Pancreas (tissue), 10 donors: ENCODE data around the gene HRH1. TPM values are rescaled to one million over a fixed set of nuclear protein-coding genes. Genes with fewer than 3 reads are reported as not detected.

Experiments used
- ATAC-seq, 4 donors: fragments of 200-7000 bp; cut with Tn5 transposase; one replicate each; pipeline versions ENCODE4 v1.8.0 to v1.9.1; 2020; ENCODE audit warnings: mild to moderate bottlenecking in 4 of 4, moderate library complexity in 4 of 4
- DNase-seq, 6 donors: peaks; one replicate each; pipeline ENCODE4 v3.0.0-alpha.2; 2020
- FAIRE-seq: peaks from 2 replicates; lab custom pipeline; 2012; peaks lifted over from hg19 to GRCh38; lab: Jason Lieb, UNC
- H3K27ac ChIP-seq, 4 donors: fragments of 200-600 bp; sonication (generic); 1 replicate in 3 of 4; 2 replicates in 1 of 4; pipeline versions ENCODE4 v1.5.0 to v1.8.0; 2020
- H3K27me3 ChIP-seq, 4 donors: fragments of 200-600 bp; one replicate each; pipeline ENCODE4 v1.8.0; 2021
- H3K36me3 ChIP-seq, 3 donors: fragments of 200-600 bp; sonication (generic) in 1 of 3; one replicate each; pipeline versions ENCODE4 v1.5.0 to v1.8.0; 2020 to 2021
- H3K4me1 ChIP-seq, 3 donors: fragments of 200-600 bp; one replicate each; pipeline ENCODE4 v1.8.0; 2021
- H3K4me3 ChIP-seq, 4 donors: fragments of 200-600 bp; sonication (generic) in 2 of 4; one replicate each; pipeline versions ENCODE4 v1.5.0 to v1.8.0; 2020 to 2021
- H3K9me3 ChIP-seq, 4 donors: fragments of 200-600 bp; one replicate each; pipeline ENCODE4 v1.8.0; 2021
- CTCF ChIP-seq, 4 donors: fragments of 200-600 bp; sonication (generic) in 3 of 4; IDR thresholded peaks; one replicate each; pipeline versions ENCODE4 v1.5.0 to v1.8.0; 2021; ENCODE audit warnings: antibody characterized with exemption in 4 of 4
- WGBS, 2 donors: extraction: QIAGEN DNeasy Blood & Tissue Kit; methylation state at CpG; one replicate each; pipeline ENCODE4 v1.1.7; 2013; 5-methylcytosine and 5-hydroxymethylcytosine counted together
- intact Hi-C, 3 donors: fragments of 100-400 bp; cut with DNase I; formaldehyde crosslinking; loops; one replicate each; pipeline versions ENCODE4 v1.11.1 to v1.14.2; 2022
- polyA plus RNA-seq, 2 donors: library from polyadenylated mRNA; stranded (reverse); fragments of 200-250 nt; gene quantifications; one replicate each; pipeline ENCODE4 v1.2.3, GENCODE V29; 2013
- total RNA-seq, 6 donors: library from RNA; stranded (reverse); fragmentation: NEBNext Ultra II Directional in 4 of 6; extraction: Animal tissue kit (Norgen Biotek cat#: 25700) in 4 of 6; gene quantifications; one replicate each; pipeline versions ENCODE4 v1.2.1 to v1.2.4, GENCODE V29; 2021 to 2023
- donor health status: healthy with polysubstance abuse.
- donor health status: DM: no; HTN: no; CAD: no; lungs with moderate emphysema.
- donor health status: DM: no; HTN: no; CAD: no.
- donor health status: control.
- donor health status: control.
- donor health status: Bipolar disorder and iron deficiency.
- donor health status: DM: yes; HTN: yes; CAD: no.
- donor health status: DM: no; HTN: no; CAD: no.
- donor health status: DM: no; HTN: no; CAD: no.
- donor health status: DM: yes; HTN: yes; CAD: no.

The HRH1 gene
- total and polyA plus RNA-seq, 8 donors, result 0.16 to 1.3 (median 0.25) TPM

- H3K36me3 ChIP-seq, result no peaks in the 10 kb centered on the region
- intact Hi-C loops, result no loop called here
- 34 to 45% methylated on average over 13 of the region's 13 CpGs for WGBS, 2 donors
- H3K4me3 ChIP-seq, result no peak overlapping the region
- no peaks in the 10 kb centered on the region for H3K27me3 ChIP-seq
- ATAC-seq (peak in 3 of 4 donors; percentile 15 to 75 (median 45)), FAIRE-seq (no peak), DNase-seq (no peak)
- no peak overlapping the region for H3K27ac ChIP-seq
- TF ChIP-seq CTCF (IDR thresholded peaks at IDR 0.05), result no peak
- H3K9me3 ChIP-seq, result no peaks in the 10 kb centered on the region
- no peaks in the 10 kb centered on the region for H3K4me1 ChIP-seq
Observed at GRCh38 chr3:11140030-11140712, 14.1 kb upstream of the HRH1 start.

DNA sequence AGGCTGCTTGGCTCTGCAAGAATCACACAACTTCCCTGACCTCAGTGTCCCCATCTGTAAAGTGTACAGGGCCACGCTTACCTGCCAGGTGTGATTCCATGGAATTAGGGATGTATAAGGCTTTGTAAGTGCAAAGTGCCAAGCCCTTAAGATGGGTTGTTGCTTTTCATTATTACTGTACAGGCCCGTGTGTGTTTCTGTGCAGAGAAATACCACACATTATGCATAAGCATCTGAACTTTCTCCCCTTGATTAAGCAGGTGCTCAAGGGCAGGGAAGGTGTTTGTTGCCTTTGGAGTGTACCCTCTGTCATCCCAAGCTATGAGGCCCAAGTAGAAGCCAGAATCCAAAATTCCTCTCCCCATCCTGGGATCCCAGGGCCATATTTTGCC is 13.6 kb upstream of the HRH1 start:
- ATAC-seq (no peak), DNase-seq (no peak), FAIRE-seq (no peak)
- H3K36me3 ChIP-seq, result no peaks in the 10 kb centered on the region
- no peak overlapping the region for H3K4me3 ChIP-seq
- no peak for TF ChIP-seq CTCF (IDR thresholded peaks at IDR 0.05)
- H3K27ac ChIP-seq, result no peak overlapping the region
- WGBS, 2 donors, result 52 to 58% methylated on average over 2 of the region's 2 CpGs
- no peaks in the 10 kb centered on the region for H3K27me3 ChIP-seq
- no peaks in the 10 kb centered on the region for H3K4me1 ChIP-seq
- H3K9me3 ChIP-seq, result no peaks in the 10 kb centered on the region
- intact Hi-C loops, result no loop called here

- Histone ChIP-seq H3K36me3 (no peaks in the 10 kb centered on the region), H3K27me3 (no peaks in the 10 kb centered on the region), H3K9me3 (no peaks in the 10 kb centered on the region), H3K4me3 (no peak overlapping the region), H3K4me1 (no peaks in the 10 kb centered on the region), H3K27ac (no peak overlapping the region)
- 70 to 85% methylated on average over 5 of the region's 5 CpGs for WGBS, 2 donors
- no peak for FAIRE-seq
- no peak for DNase-seq
- intact Hi-C loops, result no loop called here
- ATAC-seq, result no peak
- TF ChIP-seq CTCF (IDR thresholded peaks at IDR 0.05), result no peak
Observed at GRCh38 chr3:11143476-11143875, 10.8 kb upstream of the HRH1 start.

DNA sequence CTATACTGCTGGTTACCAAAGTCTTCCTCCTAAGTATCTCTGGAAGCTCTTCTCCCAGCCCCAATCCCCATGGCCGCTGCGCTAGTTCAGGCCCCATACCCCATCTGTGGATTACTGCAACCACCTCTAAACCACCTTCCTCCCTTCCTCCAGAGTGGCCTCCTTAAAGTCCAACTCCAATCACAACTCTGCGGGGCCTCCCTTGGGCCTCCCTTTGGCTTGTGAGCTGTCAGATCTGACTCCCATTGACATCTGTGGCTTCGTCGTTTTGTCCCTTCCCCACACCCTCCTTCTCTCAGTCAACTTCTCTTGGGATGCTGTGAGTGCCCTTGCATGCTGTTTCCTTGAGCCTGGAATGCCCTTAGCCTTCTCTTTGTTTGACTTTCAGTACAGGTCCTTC is 9.3 kb upstream of the HRH1 start:
- Histone ChIP-seq H3K4me1 (no peaks in the 10 kb centered on the region), H3K27me3 (no peaks in the 10 kb centered on the region), H3K9me3 (no peaks in the 10 kb centered on the region), H3K4me3 (no peak overlapping the region), H3K36me3 (no peaks in the 10 kb centered on the region), H3K27ac (no peak overlapping the region)
- DNase-seq (no peak), FAIRE-seq (no peak), ATAC-seq (no peak)
- WGBS, 2 donors, result 56 to 60% methylated on average over 5 of the region's 5 CpGs
- intact Hi-C loops, result no loop called here
- TF ChIP-seq CTCF (IDR thresholded peaks at IDR 0.05), result no peak

GRCh38 chr3:11145888-11146287 is 8.4 kb upstream of the HRH1 start:
- ATAC-seq (no peak), FAIRE-seq (no peak), DNase-seq (no peak)
- Histone ChIP-seq H3K36me3 (no peaks in the 10 kb centered on the region), H3K9me3 (no peaks in the 10 kb centered on the region), H3K27ac (no peak overlapping the region), H3K4me1 (no peaks in the 10 kb centered on the region), H3K4me3 (no peak overlapping the region), H3K27me3 (no peaks in the 10 kb centered on the region)
- no peak for TF ChIP-seq CTCF (IDR thresholded peaks at IDR 0.05)
- 49 to 56% methylated on average over 3 of the region's 3 CpGs for WGBS, 2 donors
- intact Hi-C loops, result no loop called here
